Progenitor cell of endocrine pancreas (in vitro differentiated cells): ENCODE data around the gene TMEM243. TPM values are rescaled to one million over a fixed set of nuclear protein-coding genes. Genes with fewer than 3 reads are reported as not detected.

ENCODE experiments used
- DNase-seq: peaks from one replicate; pipeline ENCODE4 v3.0.0; 2021; ENCODE audit warnings: low spot score; ENCODE audit not compliant: unreplicated experiment
- H3K27ac Mint-ChIP-seq: 2 replicates; pipeline ENCODE4 v1.8.0; 2021; ENCODE audit warnings: mild to moderate bottlenecking, moderate library complexity, mixed read lengths
- H3K27me3 Mint-ChIP-seq: 2 replicates; pipeline ENCODE4 v1.8.0; 2021; ENCODE audit warnings: mixed read lengths
- H3K36me3 Mint-ChIP-seq: 2 replicates; pipeline ENCODE4 v1.8.0; 2022; ENCODE audit warnings: mixed read lengths; ENCODE audit not compliant: insufficient read depth
- H3K4me1 Mint-ChIP-seq: 2 replicates; pipeline ENCODE4 v1.8.0; 2021; ENCODE audit warnings: low read depth, mixed read lengths
- H3K4me3 Mint-ChIP-seq: 2 replicates; pipeline ENCODE4 v1.8.0; 2021; ENCODE audit warnings: low read depth, mild to moderate bottlenecking, moderate library complexity, mixed read lengths
- H3K9me3 Mint-ChIP-seq: 2 replicates; pipeline ENCODE4 v1.8.0; 2021; ENCODE audit warnings: low read depth, mixed read lengths
- CTCF ChIP-seq: fragments of 200-600 bp; sonication (generic); IDR thresholded peaks from one replicate; pipeline ENCODE4 v1.5.0; 2021; ENCODE audit warnings: antibody characterized with exemption, mild to moderate bottlenecking; ENCODE audit not compliant: unreplicated experiment
- total RNA-seq: library from RNA; stranded (reverse); gene quantifications from 2 replicates; pipeline ENCODE4 v1.2.1, GENCODE V29; 2021

The TMEM243 gene
- total RNA-seq, 1 donor from 2014 or later, result 16.6 TPM

- Mint-ChIP-seq H3K36me3 (peaks cover 10% of the 10 kb centered on the region), H3K9me3 (no peaks in the 10 kb centered on the region), H3K4me1 (peaks cover 22% of the 10 kb centered on the region), H3K4me3 (no peak overlapping the region), H3K27ac (peak overlapping the region; percentile 69), H3K27me3 (no peaks in the 10 kb centered on the region)
- TF ChIP-seq CTCF, result no peak
- DNase-seq, result no peak
Observed at GRCh38 chr7:87159538-87159937, 60.0 kb downstream of the TMEM243 start.

GRCh38 chr7:87156709-87157108 is 62.8 kb downstream of the TMEM243 start:
- H3K27me3 Mint-ChIP-seq, result no peaks in the 10 kb centered on the region
- TF ChIP-seq CTCF, result no peak
- DNase-seq, result no peak
- peaks cover 30% of the 10 kb centered on the region for H3K4me1 Mint-ChIP-seq
- no peak overlapping the region for H3K4me3 Mint-ChIP-seq
- H3K9me3 Mint-ChIP-seq, result no peaks in the 10 kb centered on the region
- no peak overlapping the region for H3K27ac Mint-ChIP-seq
- H3K36me3 Mint-ChIP-seq, result peaks cover 5% of the 10 kb centered on the region

GRCh38 chr7:87155788-87156187 is 63.7 kb downstream of the TMEM243 start:
- no peaks in the 10 kb centered on the region for H3K27me3 Mint-ChIP-seq
- H3K4me3 Mint-ChIP-seq, result peak overlapping the region; percentile 44
- peaks cover 5% of the 10 kb centered on the region for H3K36me3 Mint-ChIP-seq
- no peak for TF ChIP-seq CTCF
- H3K27ac Mint-ChIP-seq, result no peak overlapping the region
- no peaks in the 10 kb centered on the region for H3K9me3 Mint-ChIP-seq
- DNase-seq, result no peak
- peaks cover 31% of the 10 kb centered on the region for H3K4me1 Mint-ChIP-seq

DNA sequence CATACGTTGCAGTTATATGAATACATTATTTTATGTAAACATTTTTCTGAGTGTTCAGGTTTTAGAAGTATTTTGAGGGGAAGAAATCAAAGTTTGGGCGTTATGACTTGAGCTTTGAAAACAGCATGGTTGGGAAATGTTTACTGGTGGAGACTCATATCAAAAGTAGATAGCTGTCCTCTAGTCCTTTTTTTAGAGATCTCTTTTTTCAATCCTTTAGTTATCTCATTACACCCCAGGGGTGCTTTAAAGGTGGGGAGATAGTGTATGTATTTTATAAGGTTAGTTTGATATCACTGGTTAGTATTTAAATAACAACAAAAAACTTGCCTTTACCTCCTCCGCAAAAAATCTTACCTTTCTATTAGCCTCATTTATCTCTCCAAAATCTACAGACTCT is 65.0 kb downstream of the TMEM243 start:
- H3K4me1 Mint-ChIP-seq, result peaks cover 31% of the 10 kb centered on the region
- DNase-seq, result no peak
- no peaks in the 10 kb centered on the region for H3K9me3 Mint-ChIP-seq
- H3K27ac Mint-ChIP-seq, result peak overlapping the region; percentile 99
- H3K27me3 Mint-ChIP-seq, result no peaks in the 10 kb centered on the region
- TF ChIP-seq CTCF, result no peak
- H3K36me3 Mint-ChIP-seq, result peaks cover 3% of the 10 kb centered on the region
- peak overlapping the region; percentile 94 for H3K4me3 Mint-ChIP-seq

DNA sequence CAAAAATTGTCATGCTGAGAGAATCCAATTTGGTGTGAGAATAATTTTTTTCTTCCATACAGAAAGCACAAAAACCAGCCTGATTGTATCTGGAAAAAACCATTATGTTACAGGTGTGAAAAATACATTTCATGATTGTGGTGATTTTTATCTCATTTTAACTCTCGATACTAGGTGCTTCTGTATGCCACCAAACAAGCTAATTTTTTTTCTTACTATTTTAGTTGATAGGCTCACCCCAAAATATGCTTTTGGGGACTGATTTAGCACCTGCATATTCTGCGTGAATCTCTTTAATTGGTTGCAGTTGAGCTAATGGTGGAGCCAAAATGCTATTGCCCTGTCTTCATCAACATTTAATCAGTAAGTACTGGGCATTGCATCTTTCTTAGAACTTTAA is 65.4 kb downstream of the TMEM243 start:
- Mint-ChIP-seq H3K27ac (peak overlapping the region; percentile 99), H3K36me3 (peaks cover 3% of the 10 kb centered on the region), H3K4me3 (peak overlapping the region; percentile 94), H3K27me3 (no peaks in the 10 kb centered on the region), H3K4me1 (peaks cover 29% of the 10 kb centered on the region), H3K9me3 (no peaks in the 10 kb centered on the region)
- TF ChIP-seq CTCF, result no peak
- DNase-seq, result no peak
